ENCODE measurements around the gene TMED3. TPM values are rescaled to one million over a fixed set of nuclear protein-coding genes. Genes with fewer than 3 reads are reported as not detected.

The TMED3 gene
- polyA plus RNA-seq, 1 experiment: 212 TPM

- H3K27ac ChIP-seq (ENCODE audit: low read depth, low read length): no peak overlapping the region
- H3K27me3 ChIP-seq (ENCODE audit: control insufficient read depth, insufficient read depth, low read length): no peaks in the 10 kb centered on the region
- H3K9me3 ChIP-seq (ENCODE audit: control insufficient read depth, insufficient read depth, low read length): no peaks in the 10 kb centered on the region
- no peak overlapping the region for H3K4me3 ChIP-seq (ENCODE audit: low read depth, low read length)
- CTCF ChIA-PET: no interaction called here
- POLR2A ChIA-PET: no interaction called here
- no peak for TF ChIP-seq CTCF (IDR thresholded peaks at IDR 0.05; ENCODE audit: low read depth, low read length)
- no peak for DNase-seq (ENCODE audit: low read depth, low spot score)
Observed at GRCh38 chr15:79371591-79371990, 60.7 kb downstream of the TMED3 start.

DNA sequence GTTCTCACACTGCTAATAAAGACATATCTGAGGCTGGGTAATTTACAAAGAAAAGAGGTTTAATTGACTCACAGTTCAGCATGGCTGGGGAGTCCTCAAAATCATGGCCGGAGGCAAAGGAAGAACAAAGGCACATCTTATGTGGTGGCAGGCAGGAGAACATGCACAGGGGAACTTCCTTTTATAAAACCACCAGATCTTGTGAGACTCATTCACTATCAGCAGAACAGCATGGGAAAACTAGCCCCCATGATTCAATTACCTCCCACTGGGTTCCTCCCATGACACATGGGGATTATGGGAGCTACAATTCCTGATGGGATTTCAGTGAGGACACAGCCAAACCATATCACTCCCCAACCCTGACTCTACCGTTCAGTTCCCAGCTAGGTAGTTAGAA is 61.5 kb downstream of the TMED3 start:
- CTCF ChIA-PET: interaction anchor here (1.2 to 1.7 kb wide), 4 partner anchors 8 to 481 kb away, joined by 4 to 8 read pairs (median 6); no protein-coding TSS in a partner anchor
- DNase-seq (ENCODE audit: low read depth, low spot score): no peak
- Histone ChIP-seq H3K27me3 (ENCODE audit: control insufficient read depth, insufficient read depth, low read length) (no peaks in the 10 kb centered on the region), H3K9me3 (ENCODE audit: control insufficient read depth, insufficient read depth, low read length) (no peaks in the 10 kb centered on the region), H3K27ac (ENCODE audit: low read depth, low read length) (no peak overlapping the region), H3K4me3 (ENCODE audit: low read depth, low read length) (no peak overlapping the region)
- no peak for TF ChIP-seq CTCF (IDR thresholded peaks at IDR 0.05; ENCODE audit: low read depth, low read length)
- POLR2A ChIA-PET: no interaction called here

Other genes starting within 250 kb of the TMED3 start
- gene RASGRF1, start 220.3 kb upstream of the TMED3 start, polyA plus RNA-seq (2011; rRNA removed): 0.22 and 0.25 TPM in 2 replicates
- not detected in 2 replicates for gene ANKRD34C, start 28.4 kb upstream of the TMED3 start, polyA plus RNA-seq (2011; rRNA removed)
- gene MINAR1, start 121.2 kb downstream of the TMED3 start, polyA plus RNA-seq (2011; rRNA removed): 0.76 and 1.0 TPM in 2 replicates